M059J (cell line): ENCODE measurements around the gene MTCH1. TPM values are rescaled to one million over a fixed set of nuclear protein-coding genes. Genes with fewer than 3 reads are reported as not detected.
A peak's percentile ranks its signal among the peaks of the same experiment; 100 is the strongest.
"Not testable (repeated sequence)": the region's sequence is repeated elsewhere in the genome, so short reads cannot be mapped to it uniquely, and the experiment has no call there.

ENCODE experiments used
- DNase-seq: peaks from one replicate; pipeline ENCODE4 v3.0.0-alpha.2; 2012; ENCODE audit warnings: low read depth
- total RNA-seq: library from RNA; depleted of rRNA; stranded (reverse); fragments of >200 nt; shearing (Covaris generic); gene quantifications from 2 replicates; pipeline ENCODE4 v1.2.3, GENCODE V29; 2014

MTCH1 gene
- total RNA-seq, 1 experiment from 2014 or later, result 490 TPM

- DNase-seq, result no peak
These were observed 31.6 kb downstream of the MTCH1 start, which contains the start of gene PI16 for GRCh38 chr6:36954262-36954931. TSS of gene PI16 (plus strand) at chr6:36954738. CDS start at chr6:36954761, 23 bp downstream.

DNA sequence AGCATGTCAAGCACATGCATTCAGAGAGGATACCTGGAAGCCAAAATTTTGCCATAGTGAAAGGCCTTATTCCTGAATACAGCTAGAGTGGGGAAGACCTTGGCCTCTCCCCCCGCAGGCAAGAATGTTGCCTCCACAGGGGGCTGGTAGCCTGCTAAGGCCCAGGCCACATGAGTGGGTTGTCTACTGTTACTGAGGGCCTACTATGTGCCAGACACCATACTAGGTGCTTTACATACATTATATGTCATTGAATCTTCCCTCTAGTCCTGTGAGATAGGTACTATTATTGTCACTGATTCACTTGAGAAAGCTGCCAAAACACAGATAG is 32.1 kb downstream of the MTCH1 start:
- no peak for DNase-seq

DNA sequence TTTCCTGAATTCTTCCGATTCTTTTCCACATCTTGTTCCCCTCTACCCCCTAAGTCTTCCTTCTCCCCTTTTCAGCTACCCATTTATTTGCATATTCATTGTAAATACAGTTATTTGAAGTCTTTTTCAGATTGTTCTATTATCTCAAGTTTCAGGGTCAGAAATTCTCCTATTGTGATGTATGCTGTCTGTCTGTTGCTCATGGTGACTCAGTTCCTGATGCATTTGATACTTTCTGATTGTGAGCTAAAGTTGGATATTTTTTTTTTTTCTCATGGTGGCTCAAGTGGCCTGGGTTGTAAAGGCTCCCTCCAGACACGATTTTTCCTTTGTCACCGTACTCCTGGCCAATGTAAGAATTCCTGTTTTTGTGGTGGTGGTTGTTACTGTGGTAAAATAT is 36.4 kb downstream of the MTCH1 start:
- DNase-seq, result peak; percentile 77

- DNase-seq, result not testable (repeated sequence)
These were observed 36.9 kb downstream of the MTCH1 start for GRCh38 chr6:36949076-36949475.

DNA sequence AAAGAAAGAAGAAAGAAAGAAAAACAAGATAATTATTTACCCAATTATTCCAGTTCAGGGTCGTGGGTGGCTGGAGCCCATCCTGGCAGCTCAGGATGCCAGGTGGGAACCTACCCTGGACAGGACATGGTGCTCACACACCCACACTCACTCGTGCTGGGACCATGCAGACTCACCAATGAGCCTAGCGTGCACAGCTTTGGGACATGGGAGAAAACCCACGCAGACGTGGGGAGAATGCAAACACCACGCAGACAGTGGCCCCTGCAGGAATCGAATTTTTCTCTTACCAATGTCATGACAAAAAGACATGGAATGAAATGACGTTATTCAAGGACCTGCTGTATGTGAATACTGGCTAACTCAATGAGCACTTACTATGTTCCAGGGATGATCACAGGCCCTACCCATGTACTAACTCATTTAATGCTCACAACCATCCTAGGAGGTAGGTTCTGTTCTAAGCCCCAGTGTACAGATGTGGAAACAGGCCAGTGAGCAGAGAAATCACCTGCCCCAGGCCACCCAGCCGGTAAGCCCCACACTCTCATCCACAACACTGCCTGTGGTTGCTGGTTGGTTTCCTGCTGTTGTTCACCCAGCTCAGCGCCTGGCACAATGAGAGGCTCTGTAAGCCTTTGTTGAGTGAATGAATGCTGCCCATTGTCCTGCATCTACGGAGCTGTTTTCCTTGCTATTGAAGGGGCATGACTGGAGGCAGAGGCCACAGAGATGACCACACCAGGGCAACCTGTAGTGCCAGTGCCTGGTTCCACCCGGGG is 38.2 kb downstream of the MTCH1 start:
- DNase-seq, result no peak

GRCh38 chr6:36946526-36946925 is 39.5 kb downstream of the MTCH1 start:
- no peak for DNase-seq

- no peak for DNase-seq
These were observed 40.7 kb downstream of the MTCH1 start for GRCh38 chr6:36945301-36945700.

DNA sequence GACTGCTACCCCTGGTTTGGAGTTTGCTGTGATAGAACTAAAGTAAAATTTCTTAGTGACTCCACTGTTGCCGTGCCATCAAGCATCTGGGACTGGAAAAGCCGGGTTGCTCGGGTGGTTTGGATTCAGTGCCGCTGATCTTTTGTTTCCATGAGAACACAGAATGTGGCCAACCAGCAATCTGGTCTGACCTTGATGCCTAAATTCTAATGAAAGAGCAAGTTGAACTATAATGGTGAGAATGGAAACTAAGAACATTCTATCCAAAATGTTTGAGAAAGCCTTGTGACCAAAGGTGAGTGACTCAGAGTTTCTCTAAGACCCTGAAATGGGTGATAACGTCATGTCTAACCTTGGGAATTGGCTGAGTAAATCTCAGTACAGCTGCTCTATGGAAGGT is 41.3 kb downstream of the MTCH1 start:
- DNase-seq, result peak; percentile 55

DNA sequence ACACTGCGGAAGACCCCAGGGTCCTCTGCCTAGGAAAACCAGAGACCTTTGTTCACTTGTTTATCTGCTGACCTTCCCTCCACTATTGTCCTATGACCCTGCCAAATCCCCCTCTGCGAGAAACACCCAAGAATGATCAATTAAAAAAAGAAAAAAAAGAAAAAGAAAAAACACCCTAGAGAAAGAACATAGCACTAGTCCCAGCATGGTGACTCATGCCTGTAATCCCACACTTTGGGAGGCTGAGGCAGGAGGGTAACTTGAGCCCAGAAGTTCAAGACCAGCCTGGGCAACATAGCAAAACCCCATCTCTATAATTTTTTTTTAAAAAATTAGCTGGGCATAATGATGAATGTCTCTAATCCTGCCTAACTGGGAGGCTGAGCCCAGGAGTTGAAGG is 43.7 kb downstream of the MTCH1 start:
- DNase-seq, result not testable (repeated sequence)

- DNase-seq, result not testable (repeated sequence)
These were observed 44.4 kb downstream of the MTCH1 start for GRCh38 chr6:36941561-36941960.

DNA sequence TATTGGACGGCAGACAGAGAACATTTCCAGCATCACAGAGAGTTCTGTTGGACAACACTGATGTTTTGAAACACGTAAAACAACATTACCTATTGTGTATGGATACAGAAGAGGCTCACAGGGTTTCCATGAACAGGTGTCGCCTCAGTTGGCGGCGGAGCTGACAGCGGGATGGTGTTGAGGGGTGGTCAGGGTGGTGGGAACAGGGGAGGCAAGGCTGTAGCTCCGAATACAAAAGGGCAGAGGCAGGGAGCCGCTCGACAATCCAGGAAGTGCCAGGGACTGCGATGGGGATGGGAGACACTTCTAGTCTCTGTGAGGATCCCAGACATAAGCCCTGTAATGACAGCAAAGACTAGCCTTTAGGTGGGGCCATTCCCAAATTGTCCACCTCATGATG is 46.0 kb downstream of the MTCH1 start:
- DNase-seq, result no peak

DNA sequence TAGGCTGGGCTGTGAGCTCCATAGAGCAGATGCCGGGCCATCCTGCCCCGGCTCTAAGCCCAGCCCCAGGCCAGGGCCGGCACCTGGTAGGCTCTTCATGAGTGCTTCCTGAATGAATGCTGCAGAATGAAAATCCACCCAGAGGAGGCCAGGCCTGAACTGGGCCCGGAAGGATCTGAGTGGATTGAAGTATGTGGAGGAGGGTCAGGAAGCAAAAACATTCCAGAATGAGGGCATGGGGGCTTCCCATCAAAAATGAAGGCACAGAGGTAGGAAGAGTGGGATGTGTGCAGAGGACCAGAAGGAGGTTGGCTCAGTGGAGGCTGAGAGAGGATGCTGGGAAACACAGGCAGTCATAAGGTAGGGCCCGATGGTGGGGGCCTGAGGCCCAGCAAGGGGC is 47.0 kb downstream of the MTCH1 start:
- DNase-seq, result not testable (repeated sequence)

- peak; percentile 95 for DNase-seq
These were observed 47.5 kb downstream of the MTCH1 start for GRCh38 chr6:36938536-36938935.

DNA sequence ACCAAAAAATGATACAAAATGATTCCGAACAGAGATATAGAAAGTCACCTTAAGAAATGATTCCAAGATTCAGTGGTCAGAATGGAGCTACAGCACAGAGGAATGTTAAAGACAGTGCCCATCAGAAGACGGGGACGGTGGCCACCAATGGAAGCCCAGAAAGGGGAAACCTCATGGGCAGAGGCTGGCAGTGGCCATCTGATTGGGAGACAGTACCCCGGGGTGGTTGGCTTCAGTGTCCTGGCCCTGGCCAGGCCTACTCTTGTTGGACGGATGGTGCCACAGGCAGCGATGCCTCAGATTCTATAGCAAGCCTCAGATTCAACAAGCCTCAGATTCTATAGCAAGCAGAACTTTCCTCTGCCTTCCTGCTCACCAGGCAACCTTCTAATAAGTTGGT is 48.1 kb downstream of the MTCH1 start:
- DNase-seq, result no peak

- DNase-seq, result no peak
These were observed 49.2 kb downstream of the MTCH1 start for GRCh38 chr6:36936824-36937223.

DNA sequence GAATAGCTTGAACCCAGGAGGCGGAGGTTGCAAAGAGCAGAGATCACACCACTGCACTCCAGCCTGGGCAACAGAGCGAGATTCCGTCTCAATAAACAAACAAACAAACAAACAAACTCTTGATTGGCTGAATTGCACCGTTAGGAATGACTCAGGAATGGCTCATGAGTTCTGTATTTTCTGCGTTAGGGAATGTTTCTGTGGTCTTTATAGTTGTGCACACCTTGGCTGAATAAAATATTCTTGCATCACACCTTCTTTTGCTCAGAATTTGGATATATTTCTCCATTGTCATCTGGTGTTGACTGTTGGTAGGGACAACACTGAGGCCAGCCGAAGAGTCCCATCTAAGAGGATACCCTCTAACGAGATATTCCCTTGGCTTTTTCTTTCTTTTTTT is 51.1 kb downstream of the MTCH1 start:
- peak; percentile 49 for DNase-seq

- DNase-seq, result no peak
These were observed 52.5 kb downstream of the MTCH1 start for GRCh38 chr6:36933519-36933918.

GRCh38 chr6:36933102-36933501 is 52.9 kb downstream of the MTCH1 start:
- peak; percentile 82 for DNase-seq

DNA sequence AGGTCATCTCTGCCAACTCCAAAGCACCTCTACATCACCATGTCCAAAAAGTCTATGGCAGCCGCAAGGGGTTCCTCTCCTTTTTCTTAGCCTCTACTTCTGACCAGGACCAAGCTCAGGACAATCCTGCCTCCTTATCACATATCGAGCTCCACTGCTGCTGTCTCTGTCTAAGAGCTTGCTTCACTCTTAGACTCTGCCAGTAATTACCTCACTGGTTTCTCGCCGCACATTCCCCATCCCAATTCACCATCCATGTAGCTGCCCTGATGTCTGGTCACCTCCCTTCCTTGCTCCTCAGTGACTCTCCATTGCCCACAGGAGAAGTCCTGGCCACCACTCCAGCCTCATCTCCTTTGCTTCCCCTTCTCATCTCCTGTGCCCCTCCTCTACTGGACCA is 55.5 kb downstream of the MTCH1 start:
- no peak for DNase-seq

GRCh38 chr6:36929607-36930006 is 56.4 kb downstream of the MTCH1 start:
- peak; percentile 68 for DNase-seq

DNA sequence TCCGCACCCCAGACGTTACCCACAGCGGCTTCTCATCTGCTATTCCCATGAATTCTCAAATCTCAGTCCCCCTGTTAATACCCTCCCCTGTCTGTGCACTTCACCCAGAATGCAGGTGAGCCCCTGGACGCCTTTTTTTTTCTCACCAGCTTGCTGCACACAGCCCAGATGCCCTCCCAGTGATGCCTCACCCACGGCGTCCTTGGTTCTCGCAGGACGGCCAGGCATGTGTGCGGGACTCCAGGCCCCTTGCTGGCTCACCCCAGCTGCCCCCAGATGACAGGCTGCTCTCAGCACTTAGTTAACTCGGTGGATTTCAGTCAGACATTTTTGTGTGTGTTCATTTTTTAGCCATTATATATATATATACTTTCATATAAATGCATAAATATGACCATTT is 56.8 kb downstream of the MTCH1 start:
- no peak for DNase-seq

GRCh38 chr6:36928547-36928918 is 57.5 kb downstream of the MTCH1 start:
- DNase-seq, result no peak
